ENCODE measurements around the gene TMEM26. TPM values are rescaled to one million over a fixed set of nuclear protein-coding genes. Genes with fewer than 3 reads are reported as not detected.
A peak's percentile ranks its signal among the peaks of the same experiment; 100 is the strongest.

TMEM26 gene
- total and polyA plus RNA-seq, 8 donors: 1.3 to 8.1 (median 6.0) TPM

DNA sequence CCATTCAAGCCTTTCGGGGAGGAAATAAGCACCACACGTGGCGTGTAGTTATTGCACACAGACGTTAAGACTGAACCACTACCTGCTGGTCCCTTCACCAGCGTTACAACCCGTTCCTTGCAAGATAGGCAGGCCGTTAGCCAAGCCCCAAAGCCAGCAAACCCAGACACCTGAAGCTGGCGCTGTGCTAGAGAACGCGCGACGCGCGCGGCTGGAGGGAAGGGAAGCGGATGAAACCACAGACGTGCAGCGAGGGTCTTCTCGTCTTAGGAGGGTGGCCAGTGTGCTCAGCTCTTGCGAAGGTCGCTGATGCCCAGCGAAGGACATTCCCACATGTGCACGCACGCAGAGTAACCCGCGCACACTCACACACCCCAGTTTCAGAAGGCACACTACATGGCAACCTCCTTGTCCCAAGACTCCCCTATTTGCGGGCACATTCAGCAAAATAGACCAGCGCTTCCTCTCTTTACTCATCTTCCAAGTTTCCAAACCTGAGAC, 980 bp downstream of the TMEM26 start:
- ATAC-seq (no peak), DNase-seq (peak in 2 of 4 donors; percentile 47 to 67)
- Histone ChIP-seq H3K9me3 (no peaks in the 10 kb centered on the region), H3K27ac (no peak overlapping the region), H3K4me1 (peaks cover 9 to 29% of the 10 kb centered on the region in 2 donors), H3K4me3 (peak overlapping the region; percentile 34 to 44), H3K36me3 (no peaks in the 10 kb centered on the region), H3K27me3 (peaks cover 8 to 39% of the 10 kb centered on the region in 2 donors)
- intact Hi-C loops (cut with DNase I): no loop called here
- TF ChIP-seq, protein P1, sequence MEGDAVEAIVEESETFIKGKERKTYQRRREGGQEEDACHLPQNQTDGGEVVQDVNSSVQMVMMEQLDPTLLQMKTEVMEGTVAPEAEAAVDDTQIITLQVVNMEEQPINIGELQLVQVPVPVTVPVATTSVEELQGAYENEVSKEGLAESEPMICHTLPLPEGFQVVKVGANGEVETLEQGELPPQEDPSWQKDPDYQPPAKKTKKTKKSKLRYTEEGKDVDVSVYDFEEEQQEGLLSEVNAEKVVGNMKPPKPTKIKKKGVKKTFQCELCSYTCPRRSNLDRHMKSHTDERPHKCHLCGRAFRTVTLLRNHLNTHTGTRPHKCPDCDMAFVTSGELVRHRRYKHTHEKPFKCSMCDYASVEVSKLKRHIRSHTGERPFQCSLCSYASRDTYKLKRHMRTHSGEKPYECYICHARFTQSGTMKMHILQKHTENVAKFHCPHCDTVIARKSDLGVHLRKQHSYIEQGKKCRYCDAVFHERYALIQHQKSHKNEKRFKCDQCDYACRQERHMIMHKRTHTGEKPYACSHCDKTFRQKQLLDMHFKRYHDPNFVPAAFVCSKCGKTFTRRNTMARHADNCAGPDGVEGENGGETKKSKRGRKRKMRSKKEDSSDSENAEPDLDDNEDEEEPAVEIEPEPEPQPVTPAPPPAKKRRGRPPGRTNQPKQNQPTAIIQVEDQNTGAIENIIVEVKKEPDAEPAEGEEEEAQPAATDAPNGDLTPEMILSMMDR (IDR thresholded peaks at IDR 0.05): no peak

DNA sequence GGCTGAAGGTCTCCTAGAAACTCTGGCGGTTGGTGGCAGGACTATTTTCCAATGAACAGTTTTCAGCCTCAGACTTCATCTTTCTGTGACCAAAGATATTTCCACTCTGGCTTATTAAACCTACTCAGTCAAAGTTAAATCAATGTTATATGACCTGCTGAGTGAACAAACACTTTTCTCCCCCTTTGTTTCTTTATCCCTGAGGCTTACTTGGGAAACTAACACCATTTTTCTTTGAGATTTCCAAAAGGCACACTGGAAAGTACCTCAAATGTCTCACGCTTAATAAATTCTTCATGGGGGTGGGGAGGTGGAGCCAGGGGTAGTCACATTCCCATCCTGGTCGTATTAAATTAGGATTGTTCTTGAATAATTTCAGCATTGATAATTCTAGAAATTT, 1.8 kb downstream of the TMEM26 start:
- ATAC-seq: no peak
- Histone ChIP-seq H3K4me3 (no peak overlapping the region), H3K27ac (no peak overlapping the region), H3K27me3 (peaks cover 8 to 39% of the 10 kb centered on the region in 2 donors), H3K36me3 (no peaks in the 10 kb centered on the region), H3K4me1 (peaks cover 9 to 24% of the 10 kb centered on the region in 2 donors), H3K9me3 (no peaks in the 10 kb centered on the region)
- TF ChIP-seq, protein P1 (IDR thresholded peaks at IDR 0.05): no peak
- DNase-seq: no peak
- intact Hi-C loops (cut with DNase I): no loop called here

DNA sequence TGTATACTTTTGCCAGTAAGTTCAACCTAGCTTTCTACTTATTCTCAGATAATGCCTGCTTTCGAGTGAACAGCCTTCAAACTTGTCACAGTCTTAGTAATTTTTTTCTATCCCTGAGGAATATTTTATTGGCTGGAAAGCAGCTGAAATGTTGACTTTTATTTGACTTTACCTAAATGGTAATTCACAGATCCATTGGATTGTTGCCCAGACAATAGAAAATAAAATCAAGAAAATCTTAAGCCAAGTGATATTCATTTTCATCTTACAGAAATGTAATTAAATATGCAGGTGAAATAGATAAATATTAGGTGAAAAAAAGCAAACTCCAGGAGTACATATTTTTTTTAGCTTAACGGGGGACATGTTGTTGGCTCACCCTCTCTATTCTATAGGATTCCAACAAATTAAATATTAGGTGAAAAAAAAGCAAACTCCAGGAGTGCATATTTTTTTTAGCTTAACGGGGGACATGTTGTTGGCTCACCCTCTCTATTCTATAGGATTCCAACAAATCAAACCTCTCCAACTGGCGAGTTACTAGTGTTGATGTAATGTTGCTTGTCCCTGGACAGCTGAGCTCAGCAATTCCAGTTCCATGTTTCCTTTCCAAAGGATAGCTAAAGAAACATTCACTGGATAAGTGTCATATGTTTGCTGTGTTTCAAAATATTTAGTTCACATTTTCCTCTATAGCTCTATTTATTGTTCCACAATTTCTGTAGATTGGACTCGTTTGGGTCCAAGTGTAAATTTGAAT, 4.2 kb downstream of the TMEM26 start:
- Histone ChIP-seq H3K36me3 (no peaks in the 10 kb centered on the region), H3K27ac (no peak overlapping the region), H3K27me3 (peaks cover 8 to 33% of the 10 kb centered on the region in 2 donors), H3K4me1 (peaks cover 6 to 20% of the 10 kb centered on the region in 2 donors), H3K9me3 (no peaks in the 10 kb centered on the region), H3K4me3 (no peak overlapping the region)
- intact Hi-C loops (cut with DNase I): no loop called here
- DNase-seq (peak in 1 of 4 donors; percentile 69), ATAC-seq (no peak)
- TF ChIP-seq, protein P1 (IDR thresholded peaks at IDR 0.05): no peak

DNA sequence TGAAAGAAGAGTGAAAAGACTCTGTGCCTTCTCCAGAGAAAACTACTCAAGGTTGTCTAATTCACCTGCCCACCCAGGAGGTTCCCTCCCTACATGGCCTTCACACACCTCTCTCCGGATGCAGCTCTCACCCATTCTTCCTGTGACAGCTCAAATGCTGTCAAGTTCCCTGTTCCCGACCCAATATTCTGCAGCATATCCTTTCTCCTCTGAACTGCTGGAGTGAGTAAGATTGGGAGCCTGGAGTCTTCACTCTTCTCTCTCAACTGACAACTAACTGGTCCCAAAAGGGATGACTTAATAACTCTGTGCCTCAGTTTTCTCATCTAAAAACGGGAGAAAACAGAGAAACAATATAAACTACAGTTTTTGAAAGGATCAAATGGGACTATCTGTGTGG, 5.1 kb downstream of the TMEM26 start:
- TF ChIP-seq, protein P1 (IDR thresholded peaks at IDR 0.05): no peak
- Histone ChIP-seq H3K27ac (no peak overlapping the region), H3K9me3 (no peaks in the 10 kb centered on the region), H3K36me3 (no peaks in the 10 kb centered on the region), H3K27me3 (peaks cover 8 to 24% of the 10 kb centered on the region in 2 donors), H3K4me1 (peaks cover 0 to 12% of the 10 kb centered on the region in 2 donors), H3K4me3 (no peak overlapping the region)
- no peak for ATAC-seq
- intact Hi-C loops (cut with DNase I): no loop called here
- no peak for DNase-seq

DNA sequence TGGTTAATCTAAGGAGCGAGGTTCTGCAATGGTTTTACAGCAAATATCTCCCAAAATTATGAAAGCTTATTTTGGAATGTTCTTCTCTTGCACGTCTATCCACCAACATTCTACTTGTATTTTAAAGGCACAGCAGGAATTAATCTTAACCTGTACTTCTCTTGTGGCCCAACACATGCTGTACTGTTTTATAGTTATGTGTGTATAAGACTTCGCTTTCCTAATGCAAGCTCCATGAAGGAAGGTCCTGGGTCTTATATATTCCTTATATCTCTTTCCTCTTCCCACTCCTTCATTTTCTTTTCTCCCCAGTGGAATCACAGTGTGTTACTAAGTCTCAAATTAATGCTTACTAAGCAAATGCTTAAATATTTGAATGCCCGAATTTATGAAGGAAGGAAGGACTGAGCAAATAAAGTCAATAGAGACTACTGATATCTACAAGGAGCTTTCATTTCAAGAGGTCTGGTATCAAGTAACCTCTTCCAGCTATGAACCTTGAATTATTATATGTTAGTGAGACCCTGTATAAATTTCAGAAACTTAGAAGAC, 14.0 kb downstream of the TMEM26 start:
- Histone ChIP-seq H3K27me3 (no peaks in the 10 kb centered on the region), H3K4me1 (peaks cover 0 to 4% of the 10 kb centered on the region in 2 donors), H3K36me3 (no peaks in the 10 kb centered on the region), H3K9me3 (no peaks in the 10 kb centered on the region), H3K27ac (no peak overlapping the region), H3K4me3 (no peak overlapping the region)
- DNase-seq: no peak
- TF ChIP-seq, protein P1 (IDR thresholded peaks at IDR 0.05): no peak
- intact Hi-C loops (cut with DNase I): no loop called here
- no peak for ATAC-seq

Measured in left lung (tissue), 10 donors.